IPS DF 4.7 (cell line): ENCODE data around the gene CPE.

Source experiments
- DNase-seq: peaks from one replicate; pipeline ENCODE4 v3.0.0-alpha.2; 2013; ENCODE audit warnings: low spot score; ENCODE audit errors: extremely low read depth

CPE gene

DNA sequence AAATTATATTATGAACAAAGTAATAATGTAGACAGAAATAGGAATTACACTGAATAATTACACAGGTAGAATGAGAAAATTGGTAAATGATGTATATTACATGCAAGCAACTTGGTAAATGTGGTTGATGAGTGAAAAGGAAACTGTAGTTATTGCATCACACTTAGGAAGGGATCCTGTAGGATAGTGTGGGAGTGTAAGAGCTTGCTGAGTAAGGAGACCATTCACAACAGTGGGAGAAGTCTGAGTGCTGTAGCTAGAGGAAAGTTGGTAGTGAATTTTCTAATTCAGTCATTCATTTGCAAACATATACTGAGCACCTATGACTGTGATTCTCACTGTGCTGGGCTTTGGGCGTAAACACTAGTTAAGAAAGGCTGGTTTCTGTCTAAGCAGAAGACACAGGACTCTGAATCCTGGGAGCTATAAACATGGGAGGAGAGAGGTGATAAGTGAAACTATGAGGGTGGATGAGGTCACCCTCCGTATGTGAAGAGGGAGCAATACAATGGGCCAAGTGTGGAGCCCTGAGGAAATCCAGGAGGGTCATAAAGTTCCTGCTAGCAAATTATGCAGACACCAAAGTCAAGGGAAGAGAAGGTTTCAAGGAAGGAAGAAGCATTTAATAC is 14.2 kb upstream of the CPE start:
- DNase-seq = no peak

DNA sequence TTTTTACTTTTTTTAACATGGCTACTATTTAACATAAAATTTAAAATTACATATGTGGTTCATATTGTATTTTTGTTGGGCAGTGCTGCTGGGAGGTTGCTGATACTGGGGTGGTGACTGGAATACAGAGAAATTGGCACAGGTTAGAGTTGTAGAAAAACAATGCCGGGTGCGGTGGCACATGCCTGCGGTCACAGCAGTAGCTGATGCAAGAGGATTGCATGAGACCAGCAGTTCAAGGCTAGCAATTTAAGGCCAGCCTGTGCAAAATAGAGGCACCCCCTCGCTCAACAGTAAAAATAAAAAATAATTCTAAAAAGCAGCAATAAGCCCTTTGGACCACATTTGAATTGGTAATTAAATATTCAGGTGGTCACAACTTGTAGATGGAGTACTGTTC is 11.8 kb upstream of the CPE start:
- no peak for DNase-seq

DNA sequence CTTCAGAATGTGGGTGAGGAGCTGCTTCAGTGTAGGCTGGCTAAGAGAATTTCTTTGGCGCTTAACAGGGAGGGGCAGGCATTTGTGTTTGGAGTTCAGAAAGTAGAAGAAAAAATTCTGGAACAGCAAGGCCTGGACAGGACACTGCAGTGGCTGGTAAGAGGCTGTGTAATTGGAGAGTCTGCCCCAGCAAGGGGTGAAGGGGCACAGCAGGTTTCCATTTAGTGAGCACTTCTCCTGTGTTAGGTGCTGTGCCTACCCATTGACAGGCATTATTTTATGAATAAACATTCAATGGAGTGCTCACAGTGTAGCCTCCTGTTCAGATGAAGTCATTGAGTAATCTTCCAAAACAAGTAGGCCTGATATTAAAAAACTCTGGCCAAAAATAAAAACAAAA is 10.7 kb upstream of the CPE start:
- DNase-seq = no peak

DNA sequence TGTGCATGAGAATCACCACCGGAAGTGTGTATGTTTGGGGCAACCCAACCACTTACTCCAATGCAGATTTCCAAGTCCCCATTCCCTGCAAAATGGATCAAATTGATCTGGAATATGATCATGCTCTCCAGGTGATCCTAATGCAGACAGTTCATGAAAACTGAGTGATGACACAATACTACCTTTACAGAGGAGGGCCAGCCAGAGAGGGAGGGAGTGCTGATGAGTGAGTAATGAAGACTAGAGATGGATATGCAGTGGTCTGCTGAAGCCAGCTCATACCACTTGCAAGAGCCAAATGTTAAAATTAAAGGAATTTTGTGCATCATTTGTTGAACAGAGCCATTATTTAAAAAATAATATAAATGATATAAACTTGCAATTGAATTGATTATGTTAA is 10.2 kb upstream of the CPE start:
- DNase-seq = no peak

DNA sequence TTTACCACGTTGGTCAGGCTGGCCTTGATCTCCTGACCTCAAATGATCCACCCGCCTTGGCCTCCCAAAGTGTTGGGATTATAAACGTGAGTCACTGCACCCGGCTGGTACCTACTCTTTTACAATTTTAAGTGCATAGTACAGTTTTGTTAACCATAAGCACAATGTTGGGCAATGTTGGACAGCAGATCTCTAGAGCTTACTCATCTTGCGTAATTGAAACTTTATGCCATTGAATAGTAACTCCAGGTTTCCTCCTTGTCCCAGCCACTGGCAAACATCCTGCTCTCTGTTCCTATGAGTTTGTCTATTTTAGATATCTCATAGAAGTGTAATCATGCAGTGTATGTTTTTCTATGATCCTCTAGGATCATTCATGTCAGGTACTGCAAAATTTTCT is 9.3 kb upstream of the CPE start:
- no peak for DNase-seq

DNA sequence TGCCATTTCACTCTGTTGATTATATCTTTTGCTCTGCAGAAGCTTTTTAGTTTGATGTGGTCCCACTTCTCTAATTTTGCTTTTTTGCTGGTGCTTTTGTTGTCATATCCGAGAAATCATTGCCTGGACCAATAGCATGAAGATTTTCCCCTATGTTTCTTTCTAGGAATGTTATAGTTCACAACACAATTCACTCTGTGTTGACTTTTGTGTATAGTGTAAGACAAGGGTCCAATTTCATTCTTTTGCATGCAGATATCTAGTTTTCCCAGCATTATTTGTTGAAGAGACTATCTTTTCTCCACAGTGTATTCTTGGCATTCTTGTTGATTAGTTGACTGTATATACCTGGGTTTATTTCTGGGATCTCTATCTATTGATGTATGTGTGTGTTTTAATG is 8.3 kb upstream of the CPE start:
- no peak for DNase-seq

DNA sequence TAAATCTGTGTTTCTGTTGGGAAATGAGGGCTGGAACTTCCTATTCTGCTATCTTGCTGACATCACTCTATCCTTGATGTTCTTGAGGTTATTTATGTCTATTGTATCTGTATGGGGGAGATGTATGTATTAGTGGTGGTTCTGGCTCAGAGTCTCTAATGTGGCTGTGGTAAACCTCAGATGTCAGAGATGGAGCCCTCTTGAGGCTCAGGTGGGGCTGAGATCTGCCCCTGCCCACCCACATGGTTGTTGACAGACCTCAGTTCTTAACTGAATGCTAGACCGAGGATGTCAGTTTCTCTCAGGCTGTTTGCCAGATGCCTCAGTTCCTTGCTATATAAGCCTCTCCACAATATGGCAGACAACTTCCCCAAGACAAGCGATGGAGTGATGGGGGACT is 3.3 kb upstream of the CPE start:
- DNase-seq = no peak

DNA sequence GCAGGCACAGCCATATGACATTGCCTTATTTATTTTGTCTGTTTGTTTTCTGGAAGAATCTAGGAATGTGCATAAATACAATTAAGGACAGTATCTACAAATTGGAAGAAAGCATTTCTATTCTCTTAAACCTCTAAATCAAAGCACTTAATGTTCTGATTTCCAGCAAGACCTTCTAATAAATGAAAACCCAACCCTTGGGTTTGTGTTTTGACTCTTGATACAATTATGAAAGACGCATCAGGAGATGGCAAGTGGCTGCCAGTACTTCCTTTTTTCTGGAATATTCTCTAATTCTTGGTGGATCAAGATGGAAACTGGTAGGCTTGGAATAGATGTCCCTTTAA is 437 bp upstream of the CPE start:
- DNase-seq = no peak

DNA sequence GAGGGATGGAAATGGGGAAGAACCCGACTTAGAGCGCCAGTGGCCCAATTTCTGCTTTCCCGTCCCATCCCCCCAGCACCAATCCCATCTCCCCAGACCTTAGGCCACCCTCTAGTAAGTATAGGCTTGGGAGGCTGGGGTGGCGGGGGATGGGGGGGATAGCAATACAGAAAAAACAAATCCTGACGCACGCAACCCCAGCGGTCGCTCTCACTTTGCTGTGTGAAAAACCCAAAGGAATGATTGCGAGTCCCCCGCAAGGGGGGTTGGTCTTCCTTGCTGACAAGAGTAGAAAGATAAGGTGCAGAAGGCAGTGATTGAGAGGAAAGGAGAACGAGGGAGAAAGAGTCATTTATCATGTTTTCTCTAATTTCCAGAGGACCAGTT is 863 bp downstream of the CPE start:
- no peak for DNase-seq

DNA sequence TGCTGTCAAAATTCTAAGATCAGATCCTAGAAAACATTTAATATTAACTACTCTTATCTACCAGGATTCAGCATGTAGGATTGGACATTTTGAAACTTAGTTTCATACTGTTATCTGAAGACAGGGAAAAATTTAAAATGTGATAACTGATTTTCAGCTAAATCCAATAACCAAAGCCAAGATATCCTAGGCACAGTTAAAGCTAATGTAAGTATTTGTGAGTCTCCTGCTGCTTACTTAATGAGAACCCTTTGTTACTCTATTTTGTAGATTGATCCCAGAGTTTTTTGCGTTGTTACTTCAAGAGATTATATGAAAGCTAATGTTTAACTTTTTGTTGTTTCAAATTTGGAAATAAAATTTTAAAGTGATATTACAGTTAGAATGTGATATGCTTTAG is 2.0 kb downstream of the CPE start:
- no peak for DNase-seq

DNA sequence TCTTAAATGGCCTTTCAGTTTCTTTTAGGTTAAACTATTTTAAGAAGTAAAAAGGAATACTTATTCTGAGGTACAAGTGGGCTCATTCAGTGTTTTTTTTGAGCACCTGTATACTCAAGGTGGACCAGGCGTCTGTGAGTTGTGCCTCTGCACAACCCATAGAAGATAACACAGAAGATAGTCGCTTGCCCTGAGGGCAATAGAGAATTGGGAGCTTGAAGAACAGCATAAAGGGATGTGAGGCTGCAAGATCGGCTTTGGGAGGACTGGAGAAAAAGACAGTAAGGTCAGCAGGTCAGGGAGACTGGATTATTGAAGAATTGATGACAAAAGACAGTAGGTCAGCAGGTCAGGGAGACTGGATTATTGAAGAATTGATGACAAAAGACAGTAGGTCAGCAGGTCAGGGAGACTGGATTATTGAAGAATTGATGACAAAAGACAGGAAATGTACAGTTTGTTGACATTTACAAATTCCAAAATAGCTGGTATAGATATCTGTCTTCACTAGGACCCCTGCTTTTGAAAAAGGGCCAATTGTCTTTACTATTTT is 3.1 kb downstream of the CPE start:
- DNase-seq = no peak

DNA sequence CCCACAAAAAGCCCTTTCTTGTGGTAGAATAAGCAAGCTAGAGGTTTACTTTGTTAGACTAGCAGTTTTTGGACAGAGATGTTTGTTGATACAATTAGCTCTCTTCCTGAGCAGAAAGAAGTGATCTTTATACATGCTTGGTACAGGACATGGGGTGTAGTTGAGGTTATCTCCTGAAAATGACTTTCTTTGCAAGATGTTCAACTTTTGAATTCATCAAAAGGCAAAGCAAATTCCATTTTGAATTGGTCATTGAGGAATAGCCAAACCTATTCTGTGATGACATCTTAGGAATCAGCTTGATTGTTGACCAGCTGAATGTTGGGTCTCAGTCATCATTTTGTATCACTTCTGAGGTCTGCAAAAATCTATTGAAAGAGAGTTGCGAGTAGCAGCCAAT is 3.8 kb downstream of the CPE start:
- DNase-seq = no peak

DNA sequence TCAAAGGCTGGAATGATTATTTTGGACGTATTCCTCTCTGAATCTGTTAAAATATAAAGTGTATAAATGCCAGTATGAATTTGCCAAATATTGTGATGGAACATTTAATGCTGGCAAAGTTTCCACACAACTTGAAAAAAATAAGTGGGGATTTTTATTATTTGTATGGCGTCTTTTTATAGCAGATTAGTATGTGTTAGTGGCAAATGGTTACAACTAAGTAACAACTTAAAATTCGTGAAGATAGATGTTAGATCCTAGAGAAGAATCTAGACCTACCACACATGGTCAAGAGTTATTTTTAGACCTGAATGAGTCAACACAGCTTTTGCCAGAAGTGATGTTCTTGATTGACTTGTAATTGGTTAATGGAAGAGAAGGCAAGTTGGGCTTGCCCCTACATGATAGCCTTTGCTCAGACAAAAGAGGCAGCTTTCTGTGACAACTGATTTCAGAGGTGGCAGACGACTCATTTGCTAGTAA is 4.8 kb downstream of the CPE start:
- no peak for DNase-seq

DNA sequence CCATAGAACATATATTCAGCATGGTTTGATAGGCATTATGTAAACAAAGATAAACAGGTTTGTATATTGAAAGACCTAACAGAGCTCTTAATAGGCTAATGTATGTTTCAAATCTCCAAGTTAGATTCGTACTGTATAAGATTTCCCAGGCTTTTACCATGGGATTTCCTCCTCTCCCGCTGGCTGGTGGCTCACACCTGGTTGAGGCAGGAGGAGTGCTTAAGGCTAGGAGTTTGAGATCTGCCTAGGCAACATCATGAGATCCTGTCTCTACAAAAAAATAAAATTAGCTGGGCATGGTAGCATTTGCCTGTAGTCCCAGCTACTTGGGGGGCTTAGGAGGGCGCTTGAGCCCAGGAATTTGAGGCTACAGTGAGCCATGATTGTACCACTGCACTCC is 5.4 kb downstream of the CPE start:
- no peak for DNase-seq

DNA sequence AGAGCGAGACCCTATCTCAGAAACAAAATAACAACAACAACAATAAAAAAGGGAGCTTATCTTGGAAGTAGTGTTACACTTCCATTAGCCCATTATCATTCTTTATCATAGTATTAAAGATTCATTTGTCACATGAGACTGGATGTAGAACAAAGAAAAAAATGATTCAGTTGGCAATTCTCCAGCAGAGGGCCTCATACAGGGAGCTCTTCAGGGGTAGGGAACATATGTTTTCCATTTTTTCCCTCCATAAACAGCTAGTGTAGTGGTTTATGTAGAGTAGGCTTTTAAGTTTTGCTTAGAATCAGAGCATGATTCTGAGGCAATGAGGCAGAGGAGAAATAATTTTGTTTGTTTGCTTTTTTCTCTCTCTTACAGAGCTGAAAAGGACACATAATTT is 5.8 kb downstream of the CPE start:
- no peak for DNase-seq

DNA sequence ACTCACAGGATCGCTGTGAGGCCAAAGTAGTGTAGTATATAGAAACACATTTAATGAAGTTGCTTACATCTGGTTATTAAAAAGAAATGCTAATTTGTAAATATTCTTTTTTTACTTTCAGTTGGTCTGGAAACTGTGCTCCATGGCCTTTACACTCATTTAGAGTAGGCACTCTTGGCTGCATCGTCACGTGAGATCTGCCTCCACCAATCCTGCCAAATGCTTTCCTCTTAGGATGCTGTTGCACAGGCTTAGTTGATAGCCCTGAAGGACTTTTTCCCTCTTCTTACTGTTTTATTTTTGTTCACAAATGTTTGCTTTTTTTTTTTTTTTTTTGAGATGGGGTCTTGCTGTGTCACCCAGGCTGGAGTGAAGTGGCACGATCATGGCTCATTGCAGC is 6.3 kb downstream of the CPE start:
- no peak for DNase-seq

DNA sequence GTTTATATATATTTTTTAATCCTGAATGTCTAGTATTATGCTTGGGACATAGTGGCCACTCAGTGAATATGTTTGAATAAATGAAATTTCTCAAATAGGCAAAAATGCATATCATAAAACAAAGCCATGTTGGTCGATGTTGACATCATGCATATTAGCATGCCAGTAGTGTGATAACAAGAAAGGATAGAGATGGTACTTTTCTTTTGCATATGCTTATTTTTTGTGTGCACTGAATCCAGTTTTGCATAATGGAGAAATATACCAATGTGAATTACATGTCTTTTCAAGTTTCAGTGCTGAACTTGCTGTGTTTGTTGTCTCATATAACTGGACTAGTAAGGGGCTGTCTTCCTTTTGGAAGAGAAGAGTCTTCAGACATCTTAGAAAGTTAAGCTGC is 7.5 kb downstream of the CPE start:
- no peak for DNase-seq

DNA sequence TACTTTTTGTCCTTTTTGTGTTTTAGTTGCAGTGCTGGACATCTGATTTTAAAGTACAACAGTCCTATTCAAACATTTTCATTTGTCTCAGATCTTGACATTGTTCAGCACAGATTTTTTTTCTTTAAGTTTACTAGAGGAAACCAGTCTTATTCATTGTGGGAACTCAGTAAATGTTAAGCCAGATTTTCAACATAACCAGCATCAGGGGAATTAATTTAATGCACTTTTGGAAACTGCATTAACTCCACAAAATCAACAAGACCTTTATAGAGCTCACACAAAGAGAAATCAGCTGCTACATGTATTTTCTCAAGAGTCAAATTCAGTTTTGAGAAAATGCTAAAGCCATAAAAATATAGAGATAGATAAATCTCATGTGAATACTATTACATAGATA is 9.9 kb downstream of the CPE start:
- DNase-seq = no peak

DNA sequence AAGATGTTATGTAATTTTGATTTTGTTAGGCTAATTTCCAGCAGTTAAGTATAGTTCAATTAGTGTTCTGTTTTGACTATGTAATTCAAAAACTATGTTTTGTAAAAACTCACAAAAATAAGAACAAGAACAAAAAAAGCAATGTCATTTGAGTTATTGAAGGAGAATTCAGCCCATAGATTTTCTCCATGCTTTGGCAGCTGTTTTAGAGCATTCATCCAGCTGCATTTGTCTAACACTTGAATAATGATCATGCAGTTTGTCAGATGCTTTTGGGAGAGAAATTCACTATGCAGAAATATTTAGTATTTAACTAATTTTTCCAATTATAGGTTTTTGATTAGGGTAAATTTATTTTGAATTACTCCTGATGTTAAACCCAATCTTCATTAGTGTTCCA is 14.2 kb downstream of the CPE start:
- no peak for DNase-seq

DNA sequence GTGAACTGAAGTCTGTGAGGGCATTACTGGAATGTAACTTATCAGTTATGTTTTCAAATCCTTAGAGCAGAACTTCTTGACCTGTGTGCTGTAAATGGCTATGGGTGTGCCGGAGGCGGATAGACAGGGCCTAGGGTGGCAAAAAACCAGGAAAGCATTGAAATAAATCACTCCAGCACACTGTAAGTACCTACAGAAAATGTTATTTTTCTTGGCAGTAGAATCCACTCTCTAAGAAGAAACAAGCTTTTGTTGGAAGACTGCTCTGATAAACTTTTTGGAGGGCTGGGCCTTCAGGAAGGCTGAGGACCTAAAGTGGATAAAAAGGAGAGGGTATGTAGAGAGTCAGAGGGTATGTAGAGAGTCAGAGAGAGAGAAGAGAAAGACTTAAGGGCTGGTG is 14.9 kb downstream of the CPE start:
- no peak for DNase-seq

DNA sequence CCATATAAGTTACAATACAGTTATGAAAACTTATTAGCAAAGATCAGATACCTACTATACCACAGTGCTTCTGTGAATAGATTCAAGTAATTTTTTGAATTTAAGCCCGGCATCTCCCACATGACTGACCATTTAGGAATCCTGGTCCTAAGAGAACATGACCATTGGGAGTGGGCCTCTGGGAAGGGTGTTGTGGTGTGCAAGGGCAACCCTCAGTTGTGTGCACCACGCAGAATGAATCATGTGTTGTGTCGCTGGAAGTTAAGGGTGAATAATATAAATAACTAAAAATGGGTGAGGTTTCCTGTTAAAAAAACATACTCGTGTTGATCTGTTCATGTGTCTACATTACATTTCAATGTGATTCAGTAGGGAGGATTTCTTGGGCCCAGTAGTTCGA is 15.5 kb downstream of the CPE start:
- DNase-seq = no peak

DNA sequence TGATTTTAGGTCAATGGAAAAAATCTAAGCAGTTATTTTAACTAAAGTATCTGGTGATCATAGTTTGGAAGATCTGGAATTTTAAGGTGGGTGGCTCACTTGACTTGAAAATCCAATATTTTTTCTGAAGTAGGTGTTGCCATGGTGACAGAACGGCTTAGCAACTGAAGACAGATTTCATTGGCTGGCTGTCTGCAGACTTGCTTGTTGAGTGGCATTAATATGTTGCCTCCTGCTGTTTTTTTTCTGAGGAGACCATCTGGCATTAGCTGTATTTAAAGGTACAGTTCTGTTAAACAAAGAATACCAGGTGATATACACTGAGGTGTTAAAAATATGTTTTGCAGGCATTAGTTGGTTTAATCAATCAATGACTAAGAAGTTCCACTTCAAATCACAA is 19.8 kb downstream of the CPE start:
- DNase-seq = no peak

DNA sequence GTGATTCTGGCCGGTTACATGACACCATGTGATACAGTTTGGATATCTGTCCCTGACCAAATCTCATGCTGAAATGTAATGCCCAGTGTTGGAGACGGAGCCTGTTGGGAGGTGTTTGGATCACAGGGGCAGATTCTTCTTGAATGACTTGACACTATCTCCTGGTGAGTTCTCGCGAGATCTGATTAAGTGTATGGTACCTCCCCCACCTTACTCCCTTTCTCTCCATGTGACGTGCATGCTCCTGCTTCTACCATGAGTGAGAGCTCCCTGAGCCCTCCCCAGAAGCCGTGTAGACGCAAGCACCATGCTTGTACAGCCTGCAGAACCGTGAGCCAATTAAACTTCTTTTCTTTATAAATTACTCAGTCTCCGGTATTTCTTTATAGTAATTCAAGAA is 23.6 kb downstream of the CPE start:
- DNase-seq = no peak

DNA sequence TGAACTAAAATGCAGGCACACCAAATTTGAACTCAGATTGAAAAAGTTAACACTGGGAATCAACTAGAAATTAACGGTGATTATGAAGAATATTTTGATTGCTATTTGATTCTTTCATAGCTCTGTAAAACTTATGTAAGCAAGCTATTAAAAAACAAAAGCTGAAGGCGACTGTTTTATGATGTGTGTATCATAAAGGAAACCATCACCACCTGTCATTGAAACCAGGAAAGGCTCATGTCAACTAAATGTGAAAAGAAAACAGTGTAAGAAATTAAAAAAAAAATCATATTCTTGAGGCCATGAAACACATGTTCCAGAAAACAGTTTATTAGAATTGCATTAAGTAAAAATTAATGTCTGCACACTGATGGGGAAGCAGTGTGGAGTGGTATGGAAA is 24.2 kb downstream of the CPE start:
- DNase-seq = no peak
